ENCODE data around the gene XXYLT1.
"Not testable (repeated sequence)": the region's sequence is repeated elsewhere in the genome, so short reads cannot be mapped to it uniquely, and the experiment has no call there.

Gene XXYLT1

GRCh38 chr3:195050296-195050695, 220.7 kb downstream of the XXYLT1 start:
- DNase-seq (ENCODE audit: low read depth in 3 of 3, low spot score in 1 of 3) = not testable (repeated sequence)

DNA sequence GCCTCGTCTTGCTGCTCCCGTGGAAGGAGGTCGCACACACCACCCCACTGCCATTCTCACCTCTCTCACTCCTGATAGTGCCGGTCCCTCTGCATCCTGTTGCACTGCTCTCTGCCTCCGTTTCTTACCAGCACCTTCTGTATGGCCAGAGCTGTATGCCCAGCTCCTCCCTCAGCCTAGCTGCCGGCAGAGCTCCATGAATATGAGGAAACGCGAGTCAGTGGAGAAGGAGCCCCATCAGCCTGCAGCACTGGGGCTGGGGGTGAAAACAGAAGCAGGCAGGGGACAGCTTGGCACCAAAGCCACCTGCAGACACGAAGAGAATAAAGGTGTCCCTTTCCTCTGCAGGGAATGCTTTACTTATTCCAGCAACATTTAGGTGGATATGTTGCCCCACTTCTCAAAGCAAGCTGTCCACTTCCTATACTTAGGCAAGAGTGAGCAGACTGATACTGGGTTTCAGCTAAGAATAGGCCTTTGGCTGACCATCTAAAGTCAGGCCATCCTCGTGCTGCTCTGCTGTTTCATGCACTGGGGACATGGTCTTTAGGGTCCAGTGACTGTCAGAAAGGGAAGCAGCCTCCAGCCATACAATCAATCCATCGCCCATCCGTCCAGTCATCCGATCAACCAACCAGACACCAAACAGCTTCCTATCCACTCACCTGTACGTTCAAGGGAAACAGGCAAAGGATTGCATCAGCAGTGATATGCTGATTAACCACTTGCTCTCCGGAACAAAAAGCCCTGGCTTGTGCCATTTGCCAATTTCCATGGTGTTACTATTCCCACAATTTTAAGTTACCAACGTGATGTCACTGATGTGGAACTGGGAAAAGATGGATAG, 222.7 kb downstream of the XXYLT1 start:
- no peak for DNase-seq (ENCODE audit: low read depth in 3 of 3, low spot score in 1 of 3)

DNA sequence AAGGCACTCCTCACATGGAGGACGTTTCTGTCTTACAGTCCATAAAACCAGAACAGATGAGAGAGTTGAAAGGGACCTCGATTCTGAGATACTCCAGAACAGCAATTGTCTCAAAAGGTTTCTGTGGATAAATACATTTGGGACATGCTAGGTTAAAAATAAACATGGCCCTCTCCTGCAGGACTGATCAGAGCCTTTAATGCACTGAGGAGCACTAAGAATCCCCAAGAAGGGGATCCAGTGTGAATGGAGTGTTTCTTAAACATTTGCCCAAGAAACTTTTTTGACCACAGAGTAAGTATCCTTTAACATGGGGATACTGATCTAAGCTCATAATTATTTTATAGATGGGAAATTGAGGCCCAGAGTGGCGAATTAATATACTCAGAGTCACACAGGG, 223.4 kb downstream of the XXYLT1 start:
- no peak for DNase-seq (ENCODE audit: low read depth in 3 of 3, low spot score in 1 of 3)

DNA sequence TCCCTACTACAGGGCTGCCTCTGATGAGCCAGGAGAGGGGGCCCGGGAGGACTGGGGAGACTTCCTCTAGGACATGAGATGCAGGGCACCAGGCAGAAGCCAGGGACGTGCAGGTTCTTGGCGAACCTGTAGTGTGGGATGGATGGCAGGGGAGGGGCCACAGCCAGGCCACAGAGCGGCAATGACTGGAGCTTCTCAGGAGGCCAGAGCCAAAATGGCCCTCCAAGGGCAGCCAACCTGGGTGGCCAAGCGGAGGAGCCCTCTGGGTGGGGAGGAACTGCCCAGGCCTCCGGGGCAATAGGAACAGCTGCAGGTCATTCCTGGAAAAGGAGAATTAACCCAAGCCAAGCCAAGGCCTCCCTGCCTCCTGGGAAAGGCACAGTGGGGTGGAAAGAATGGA, 224.5 kb downstream of the XXYLT1 start:
- DNase-seq (ENCODE audit: low read depth in 3 of 3, low spot score in 1 of 3) = no peak

DNA sequence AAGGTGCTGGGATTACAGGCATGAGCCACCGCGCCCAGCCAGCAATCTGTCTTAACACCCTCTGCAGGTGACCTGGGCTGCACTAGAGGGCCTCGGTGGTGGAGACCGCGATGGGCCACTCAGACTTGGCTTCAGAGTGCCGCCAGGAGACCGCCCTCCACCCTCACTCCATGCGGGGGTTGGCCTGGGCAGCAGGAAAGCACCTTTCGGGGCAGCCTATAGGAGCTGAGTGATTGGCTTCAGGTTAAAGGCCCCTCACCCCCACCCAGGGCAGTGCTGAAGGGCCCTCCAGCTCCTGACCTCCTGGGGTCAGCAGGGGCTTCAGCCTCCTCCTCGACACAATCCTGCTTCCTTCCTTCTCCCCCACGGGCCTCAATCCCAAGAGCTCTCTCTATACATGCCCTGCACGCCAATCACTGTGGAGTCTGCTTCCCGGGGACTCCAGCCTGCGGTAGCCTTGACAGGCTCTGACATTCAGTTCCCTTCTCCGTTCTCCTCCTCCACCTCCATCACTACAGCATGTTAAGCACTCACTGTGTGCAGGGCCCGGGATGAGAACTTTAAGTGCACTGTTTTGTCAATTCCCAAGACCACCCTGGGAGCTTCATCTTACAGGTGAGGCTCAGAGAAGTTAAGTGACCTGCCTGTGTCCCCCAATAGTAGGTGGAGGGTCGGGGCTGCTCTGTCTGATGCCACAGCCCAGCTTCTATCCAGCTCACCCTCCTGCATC, 225.3 kb downstream of the XXYLT1 start:
- DNase-seq (ENCODE audit: low read depth in 3 of 3, low spot score in 1 of 3) = no peak

GRCh38 chr3:195044411-195044810, 226.5 kb downstream of the XXYLT1 start:
- no peak for DNase-seq (ENCODE audit: low read depth in 3 of 3, low spot score in 1 of 3)

DNA sequence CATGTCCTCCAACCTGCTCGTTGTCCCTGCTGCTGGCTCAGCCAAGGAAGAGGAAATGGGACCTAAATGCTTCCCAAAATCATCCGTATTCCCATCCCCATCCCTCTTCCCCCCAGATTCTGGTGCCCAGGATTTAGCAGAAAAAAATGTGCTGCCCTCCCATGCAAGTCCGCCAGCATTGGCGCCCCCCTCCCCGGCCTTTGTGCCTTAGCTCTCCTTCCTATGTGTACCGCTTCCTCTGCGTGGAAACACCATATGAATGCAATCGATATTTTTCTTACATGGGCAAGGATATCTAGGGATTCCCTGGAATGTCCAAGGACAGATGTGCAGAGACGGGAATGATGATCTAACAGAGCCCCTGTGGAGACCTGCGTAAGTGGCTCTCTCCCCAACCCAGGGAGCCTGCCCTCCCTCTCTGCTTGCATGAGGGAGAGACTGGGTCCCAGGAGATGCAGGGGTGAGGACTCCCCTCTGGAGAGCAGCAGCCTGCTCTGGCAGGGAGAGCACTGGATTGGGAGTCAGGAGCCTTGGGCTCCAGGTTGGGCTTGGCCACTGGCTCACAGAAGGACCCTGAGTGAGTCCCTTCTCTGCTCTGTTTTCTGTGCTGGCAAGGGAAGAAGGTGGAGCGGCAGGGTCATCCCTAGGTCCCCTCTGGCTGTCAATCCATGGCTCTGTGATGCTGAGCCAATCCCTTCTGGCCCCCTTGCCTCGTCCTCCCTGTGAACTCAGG, 227.2 kb downstream of the XXYLT1 start:
- DNase-seq (ENCODE audit: low read depth in 3 of 3, low spot score in 1 of 3) = no peak

GRCh38 chr3:195042743-195043606, 228.0 kb downstream of the XXYLT1 start:
- DNase-seq (ENCODE audit: low read depth in 3 of 3, low spot score in 1 of 3) = no peak

DNA sequence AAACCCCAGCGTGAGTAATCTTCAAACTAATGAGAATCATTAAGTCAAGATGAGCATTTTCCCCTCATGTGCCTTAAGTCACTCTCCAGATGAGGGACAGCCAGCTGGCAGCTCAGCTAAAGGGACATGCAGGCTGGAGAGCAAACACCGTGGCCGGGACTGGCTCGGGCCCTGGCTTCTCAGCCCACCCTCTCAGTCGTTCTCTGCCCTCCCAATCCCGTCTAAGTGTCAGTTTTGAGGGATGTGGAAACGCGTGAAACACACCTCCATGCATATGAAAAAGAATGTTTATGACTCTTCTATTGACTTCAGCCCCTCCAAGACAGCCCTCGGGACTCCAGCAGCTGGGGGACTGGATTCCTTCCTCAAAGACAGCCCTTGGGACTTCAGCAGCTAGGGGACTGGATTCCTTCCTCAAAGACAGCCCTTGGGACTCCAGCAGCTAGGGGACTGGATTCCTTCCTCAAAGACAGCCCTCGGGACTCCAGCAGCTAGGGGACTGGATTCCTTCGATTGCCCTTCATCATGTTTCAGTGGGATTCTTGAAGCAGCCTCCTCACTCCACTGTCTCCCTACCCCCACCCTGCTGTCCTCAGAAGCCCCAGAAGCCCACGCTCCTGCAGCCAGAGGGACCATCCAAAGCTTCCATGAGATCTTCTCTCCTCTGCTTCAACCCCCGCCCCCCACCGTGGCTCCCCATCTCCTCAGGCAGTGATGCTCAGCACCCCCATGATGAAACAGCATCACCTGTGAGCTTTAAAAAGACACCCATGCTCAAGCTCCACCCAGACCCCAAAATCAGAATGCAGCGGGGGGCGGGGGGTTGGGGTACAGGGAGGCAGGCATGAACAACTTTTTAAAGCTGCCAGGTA, 228.9 kb downstream of the XXYLT1 start:
- DNase-seq (ENCODE audit: low read depth in 3 of 3, low spot score in 1 of 3) = no peak

GRCh38 chr3:195040773-195041520, 230.0 kb downstream of the XXYLT1 start:
- no peak for DNase-seq (ENCODE audit: low read depth in 3 of 3, low spot score in 1 of 3)

- no peak for DNase-seq (ENCODE audit: low read depth in 3 of 3, low spot score in 1 of 3)
Observed at GRCh38 chr3:195040094-195040493, 230.9 kb downstream of the XXYLT1 start.

DNA sequence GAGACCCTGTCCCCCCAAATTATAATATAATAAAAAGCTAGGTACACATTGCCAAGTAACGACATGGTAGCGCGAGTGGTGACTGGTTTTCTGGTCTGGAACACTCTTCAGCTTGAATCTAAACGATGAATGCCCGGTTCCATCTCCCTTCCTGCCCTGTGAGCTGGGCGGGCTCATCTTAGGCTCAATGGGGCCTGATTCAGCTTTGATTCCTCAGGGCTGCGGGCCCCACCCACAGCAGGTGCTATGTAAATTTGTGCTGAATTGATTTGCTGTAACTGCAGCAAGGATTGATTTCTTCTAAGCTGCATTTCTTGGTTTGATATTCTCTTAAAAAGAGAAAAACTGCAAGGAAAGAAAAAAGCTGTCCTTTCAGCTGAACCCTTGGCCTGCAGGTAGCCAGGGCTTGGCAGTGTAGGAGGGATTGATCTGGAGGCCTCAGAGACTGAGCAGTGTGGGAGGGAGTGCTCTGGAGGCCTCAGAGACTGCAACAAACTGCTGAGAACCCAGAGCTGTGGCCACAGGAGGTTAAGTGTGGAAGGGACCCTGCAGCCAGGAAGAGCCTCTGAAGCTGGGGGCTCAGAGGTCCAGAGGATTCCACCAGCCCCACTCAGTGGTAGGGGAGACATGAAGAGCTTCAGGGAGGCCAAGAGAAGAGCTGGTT, 231.6 kb downstream of the XXYLT1 start:
- no peak for DNase-seq (ENCODE audit: low read depth in 3 of 3, low spot score in 1 of 3)

DNA sequence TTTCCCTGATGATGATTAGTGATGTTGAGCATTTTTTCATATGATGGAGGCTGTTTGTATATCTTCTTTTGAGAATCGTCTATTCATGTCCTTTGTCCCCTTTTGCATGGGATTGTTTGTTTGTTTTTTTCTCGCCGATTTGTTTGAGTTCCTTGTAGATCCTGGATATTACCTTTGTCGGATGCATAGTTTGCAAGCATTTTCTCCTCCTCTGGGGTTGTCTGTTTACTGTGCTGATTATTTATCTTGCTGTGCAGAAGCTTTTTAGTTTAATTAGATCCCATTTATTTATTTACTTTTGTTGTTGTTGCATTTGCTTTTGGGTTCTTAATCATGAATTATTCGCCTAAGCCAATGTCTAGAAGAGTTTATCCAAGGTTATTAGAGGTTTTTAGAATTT, 232.8 kb downstream of the XXYLT1 start:
- no peak for DNase-seq (ENCODE audit: low read depth in 3 of 3, low spot score in 1 of 3)

DNA sequence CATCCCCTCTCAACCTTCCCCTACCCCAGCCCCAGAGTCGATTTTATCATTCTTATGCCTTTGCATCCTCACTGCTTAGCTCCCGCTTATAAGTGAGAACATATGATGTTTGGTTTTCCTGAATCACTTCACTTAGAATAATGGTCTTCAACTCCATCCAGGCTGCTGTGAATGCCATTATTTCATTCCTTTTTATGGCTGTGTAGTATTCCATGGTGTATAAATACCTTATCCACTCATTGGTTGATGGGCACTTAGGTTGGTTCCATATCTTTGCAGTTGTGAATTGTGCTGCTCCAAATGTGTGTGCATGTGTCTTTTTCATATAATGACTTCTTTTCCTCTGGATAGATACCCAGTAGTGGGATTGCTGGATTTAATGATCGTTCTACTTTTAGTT, 233.4 kb downstream of the XXYLT1 start:
- DNase-seq (ENCODE audit: low read depth in 3 of 3, low spot score in 1 of 3) = not testable (repeated sequence)

GRCh38 chr3:195036974-195037373, 234.0 kb downstream of the XXYLT1 start:
- DNase-seq (ENCODE audit: low read depth in 3 of 3, low spot score in 1 of 3) = no peak

- no peak for DNase-seq (ENCODE audit: low read depth in 3 of 3, low spot score in 1 of 3)
Observed at GRCh38 chr3:195036574-195036973, 234.4 kb downstream of the XXYLT1 start.

GRCh38 chr3:195036203-195036505, 234.8 kb downstream of the XXYLT1 start:
- DNase-seq (ENCODE audit: low read depth in 3 of 3, low spot score in 1 of 3) = no peak

GRCh38 chr3:195035345-195036202, 235.4 kb downstream of the XXYLT1 start:
- no peak for DNase-seq (ENCODE audit: low read depth in 3 of 3, low spot score in 1 of 3)
